Panc1 (cell line): ENCODE results near the gene CA10. TPM values are rescaled to one million over a fixed set of nuclear protein-coding genes. Genes with fewer than 3 reads are reported as not detected.

ENCODE experiments used
- ATAC-seq: fragments of 200-7000 bp; cut with Tn5 transposase; 2 replicates; pipeline ENCODE4 v1.9.1; 2020; ENCODE audit warnings: mild to moderate bottlenecking, moderate library complexity
- BruUV-seq: library from RNA; stranded (reverse); fragments of 400-500 nt; replicated peaks from 2 replicates; lab custom pipeline; 2021; lab: Mats Ljungman, UMichigan
- CTCF ChIA-PET: fragments of 300-600 bp; sonication (Branson Sonifier 250); formaldehyde crosslinking; loops from one replicate; lab custom pipeline; 2022; ENCODE audit warnings: antibody characterized with exemption; lab: Charles Lee
- POLR2A ChIA-PET: fragments of 300-600 bp; sonication (Branson Sonifier 250); formaldehyde crosslinking; loops from one replicate; lab custom pipeline; 2022; ENCODE audit warnings: antibody characterized with exemption; lab: Charles Lee
- DNase-seq: peaks from one replicate; pipeline ENCODE4 v3.0.0-alpha.2; 2010; ENCODE audit warnings: low read depth, low spot score
- H3K27ac ChIP-seq: 2 replicates; pipeline ENCODE4 v1.5.1; 2011; ENCODE audit warnings: mild to moderate bottlenecking, low read length, inconsistent platforms
- H3K27me3 ChIP-seq: fragments of 200-500 bp; sonication (Bioruptor generic); 2 replicates; pipeline ENCODE4 v1.6.0; 2014; ENCODE audit warnings: low read length, inconsistent platforms; ENCODE audit not compliant: control insufficient read depth, insufficient read depth
- H3K36me3 ChIP-seq: fragments of 200-500 bp; sonication (Bioruptor generic); 2 replicates; pipeline ENCODE4 v1.5.1; 2014; ENCODE audit warnings: inconsistent platforms, mild to moderate bottlenecking, low read length, moderate library complexity; ENCODE audit not compliant: control insufficient read depth, insufficient read depth
- H3K4me1 ChIP-seq: 2 replicates; pipeline ENCODE4 v1.5.1; 2011; ENCODE audit warnings: inconsistent platforms, mild to moderate bottlenecking, low read length, moderate library complexity; ENCODE audit not compliant: control insufficient read depth, insufficient read depth
- H3K4me3 ChIP-seq, 2 experiments: 2 replicates each; pipeline ENCODE4 v1.5.1; 2011 to 2012; ENCODE audit warnings: low read depth in 2 of 2, low read length in 2 of 2, mild to moderate bottlenecking in 2 of 2, inconsistent platforms in 1 of 2, moderate library complexity in 1 of 2
- H3K9me3 ChIP-seq: fragments of 200-500 bp; sonication (Bioruptor generic); 2 replicates; pipeline ENCODE4 v1.5.1; 2014; ENCODE audit warnings: low read depth, mild to moderate bottlenecking, inconsistent platforms, low read length, moderate library complexity; ENCODE audit not compliant: control insufficient read depth, insufficient read depth
- CTCF ChIP-seq: fragments of 450-650 bp; IDR thresholded peaks from 2 replicates; pipeline ENCODE4 v1.5.1; 2017; ENCODE audit warnings: mild to moderate bottlenecking
- POLR2AphosphoS5 ChIP-seq: IDR thresholded peaks from 2 replicates; pipeline ENCODE4 v1.6.1; 2012; ENCODE audit warnings: mild to moderate bottlenecking, low read depth, low read length, moderate library complexity
- REST ChIP-seq, 2 experiments: IDR thresholded peaks; 2 replicates each; pipeline ENCODE4 v1.6.1; 2011 to 2012; ENCODE audit warnings: low read depth in 2 of 2, control low read depth in 1 of 2, low read length in 1 of 2, mild to moderate bottlenecking in 1 of 2, moderate library complexity in 1 of 2; ENCODE audit not compliant: insufficient read depth in 1 of 2
- SIN3A ChIP-seq: IDR thresholded peaks from 2 replicates; pipeline ENCODE4 v1.6.1; 2012; ENCODE audit warnings: low read depth, mild to moderate bottlenecking, low read length, moderate library complexity, borderline replicate concordance; ENCODE audit not compliant: insufficient read depth
- TCF7L2 ChIP-seq: IDR thresholded peaks from 2 replicates; pipeline ENCODE4 v1.6.1; 2011; ENCODE audit warnings: mild to moderate bottlenecking, low read depth, low read length, inconsistent platforms
- in situ Hi-C: cut with HindIII; loops from 2 replicates; pipeline ENCODE4 v1.10.0; 2016; ENCODE audit warnings: low sequenced_read_pairs, low pct_unique_long_range_greater_than_20kb
- intact Hi-C: fragments of 100-400 bp; cut with micrococcal nuclease; formaldehyde crosslinking; loops from one replicate; pipeline ENCODE4 v1.10.0; 2022; ENCODE audit not compliant: unreplicated experiment
- total RNA-seq: library from RNA; stranded (reverse); gene quantifications from one replicate; pipeline ENCODE4 v1.2.1, GENCODE V29; 2021; ENCODE audit not compliant: unreplicated experiment

CA10 gene
- total RNA-seq, 1 experiment from 2014 or later: not detected

- CTCF ChIA-PET: no interaction called here
- no peak overlapping the region for H3K27ac ChIP-seq
- POLR2A ChIA-PET: no interaction called here
- no peaks in the 10 kb centered on the region; the same call in 1 of the 2 replicates for H3K27me3 ChIP-seq
- intact Hi-C loops (no loop called here), in situ Hi-C loops (no loop called here)
- H3K36me3 ChIP-seq: no peaks in the 10 kb centered on the region
- BruUV-seq: no TSS peak
- TF ChIP-seq SIN3A (no peak), CTCF (no peak), POLR2AphosphoS5 (no peak), REST (IDR thresholded peaks at IDR 0.05; ENCODE audit: insufficient read depth in 1 of 2, low read depth in 2 of 2, low read length in 1 of 2) (no peak), TCF7L2 (no peak)
- DNase-seq (no peak), ATAC-seq (no peak)
- H3K9me3 ChIP-seq: no peaks in the 10 kb centered on the region
- H3K4me3 ChIP-seq: no peak overlapping the region
- no peaks in the 10 kb centered on the region for H3K4me1 ChIP-seq
Measured at GRCh38 chr17:51805185-51805584, 353.3 kb downstream of the CA10 start.

- no peak overlapping the region for H3K4me3 ChIP-seq
- ChIA-PET POLR2A (no interaction called here), CTCF (no interaction called here)
- intact Hi-C loops: no loop called here
- no TSS peak for BruUV-seq
- DNase-seq: no peak
- no peaks in the 10 kb centered on the region for H3K36me3 ChIP-seq
- no peaks in the 10 kb centered on the region; the same call in 1 of the 2 replicates for H3K27me3 ChIP-seq
- no peak overlapping the region for H3K27ac ChIP-seq
- H3K9me3 ChIP-seq: no peaks in the 10 kb centered on the region
- H3K4me1 ChIP-seq: no peaks in the 10 kb centered on the region
- TF ChIP-seq CTCF (no peak), TCF7L2 (no peak), POLR2AphosphoS5 (no peak), SIN3A (no peak)
- in situ Hi-C loops: no loop called here
- no peak for ATAC-seq
Measured at GRCh38 chr17:51803161-51803560, 355.4 kb downstream of the CA10 start.
